Gastrocnemius medialis (tissue), 4 donors: ENCODE measurements around the gene STAM.

Experiments
- POLR2A ChIP-seq, 2 donors: fragments of 450-650 bp; IDR thresholded peaks; one replicate each; pipeline ENCODE4 v1.6.1; 2017; ENCODE audit warnings: antibody characterized with exemption in 2 of 2, mild to moderate bottlenecking in 2 of 2, moderate library complexity in 2 of 2
- TF ChIP-seq, protein P1 (sequence below), 5 experiments: fragments of 450-650 bp in 3 of 5; fragments of 200-600 bp in 2 of 5; sonication (generic) in 2 of 5; IDR thresholded peaks in 4 of 5; conservative IDR thresholded peaks in 1 of 5; 1 replicate in 4 of 5; 2 replicates in 1 of 5; pipeline ENCODE4 v1.5.1; 2016 to 2019; ENCODE audit warnings: antibody characterized with exemption in 5 of 5, mild to moderate bottlenecking in 3 of 5, moderate library complexity in 3 of 5

DNA sequence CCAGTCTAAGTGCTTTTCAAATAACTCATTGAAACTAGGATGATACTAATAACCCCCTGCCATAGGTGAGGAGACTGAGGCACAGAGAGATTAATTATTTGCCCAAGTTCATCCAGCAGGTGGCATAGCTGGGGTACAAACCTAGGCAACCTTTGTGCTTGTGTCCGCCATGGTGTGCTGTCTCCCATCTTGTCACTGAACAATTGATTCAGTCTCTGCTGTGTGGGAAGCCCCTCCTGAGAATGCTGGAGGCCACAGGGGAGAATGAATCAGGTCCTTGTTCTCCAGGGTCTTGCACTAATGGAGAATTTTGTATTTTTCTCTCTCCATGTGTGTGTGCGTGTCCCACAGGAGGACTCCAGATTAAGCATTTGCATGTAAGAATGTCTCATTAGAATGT is 92.3 kb downstream of the STAM start:
- TF ChIP-seq, protein P1, sequence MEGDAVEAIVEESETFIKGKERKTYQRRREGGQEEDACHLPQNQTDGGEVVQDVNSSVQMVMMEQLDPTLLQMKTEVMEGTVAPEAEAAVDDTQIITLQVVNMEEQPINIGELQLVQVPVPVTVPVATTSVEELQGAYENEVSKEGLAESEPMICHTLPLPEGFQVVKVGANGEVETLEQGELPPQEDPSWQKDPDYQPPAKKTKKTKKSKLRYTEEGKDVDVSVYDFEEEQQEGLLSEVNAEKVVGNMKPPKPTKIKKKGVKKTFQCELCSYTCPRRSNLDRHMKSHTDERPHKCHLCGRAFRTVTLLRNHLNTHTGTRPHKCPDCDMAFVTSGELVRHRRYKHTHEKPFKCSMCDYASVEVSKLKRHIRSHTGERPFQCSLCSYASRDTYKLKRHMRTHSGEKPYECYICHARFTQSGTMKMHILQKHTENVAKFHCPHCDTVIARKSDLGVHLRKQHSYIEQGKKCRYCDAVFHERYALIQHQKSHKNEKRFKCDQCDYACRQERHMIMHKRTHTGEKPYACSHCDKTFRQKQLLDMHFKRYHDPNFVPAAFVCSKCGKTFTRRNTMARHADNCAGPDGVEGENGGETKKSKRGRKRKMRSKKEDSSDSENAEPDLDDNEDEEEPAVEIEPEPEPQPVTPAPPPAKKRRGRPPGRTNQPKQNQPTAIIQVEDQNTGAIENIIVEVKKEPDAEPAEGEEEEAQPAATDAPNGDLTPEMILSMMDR (IDR thresholded peaks at IDR 0.05 in 4 of 5, conservative IDR thresholded peaks at IDR 0.05 in 1 of 5), result peak in 1 of 5 experiments; percentile 14
- no peak for TF ChIP-seq POLR2A (IDR thresholded peaks at IDR 0.05)
